Measurements from ENCODE around the gene MAP1A.

MAP1A gene

DNA sequence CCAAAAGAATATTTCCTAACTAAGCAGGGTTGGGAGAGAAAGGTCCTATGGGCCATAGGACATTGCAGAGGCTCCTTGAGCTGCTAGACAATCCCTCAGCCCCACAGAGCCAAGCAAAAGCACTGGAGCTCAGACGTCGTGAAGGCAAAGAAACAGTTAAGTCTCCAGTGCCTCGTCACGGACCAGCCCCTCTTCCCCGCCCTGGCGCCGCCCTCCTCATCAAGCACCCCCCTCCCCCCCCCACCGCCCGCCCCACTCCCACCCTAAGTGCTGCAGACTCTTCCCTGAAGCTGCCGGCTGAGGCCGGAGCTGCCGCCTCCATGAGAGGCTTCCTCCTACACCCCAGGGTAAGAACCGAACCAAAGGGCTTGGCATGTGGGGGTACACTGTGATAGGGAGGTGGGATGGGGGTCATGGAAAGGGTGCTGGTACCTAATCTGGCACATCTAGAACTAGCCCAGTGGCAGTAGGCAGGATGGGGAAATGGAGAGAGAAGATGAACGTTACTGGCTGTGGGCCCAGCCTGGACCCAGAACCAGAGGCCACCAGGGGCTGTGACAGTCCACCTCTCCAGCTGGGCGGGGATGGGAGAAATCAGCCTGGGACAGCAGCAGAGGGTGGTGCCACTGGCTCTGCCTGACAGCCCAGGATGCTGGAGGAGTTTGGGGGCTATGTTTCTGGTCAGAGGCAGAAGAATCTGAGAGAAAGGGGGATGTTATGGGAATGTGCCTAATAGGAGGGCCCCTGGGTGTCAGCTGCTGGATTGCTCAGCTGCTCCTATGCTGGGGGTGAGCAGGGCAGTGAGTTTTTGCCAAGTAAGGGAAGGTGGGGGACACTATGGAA lies at the start of gene MAP1A:
Gene MAP1A, plus strand, starts transcription at position 255 of the 843 bp plus-strand sequence. CDS start 3,866 bp downstream, outside the sequence.
- no peak for DNase-seq (ENCODE audit: insufficient read length, low spot score)
- FAIRE-seq = no peak

DNA sequence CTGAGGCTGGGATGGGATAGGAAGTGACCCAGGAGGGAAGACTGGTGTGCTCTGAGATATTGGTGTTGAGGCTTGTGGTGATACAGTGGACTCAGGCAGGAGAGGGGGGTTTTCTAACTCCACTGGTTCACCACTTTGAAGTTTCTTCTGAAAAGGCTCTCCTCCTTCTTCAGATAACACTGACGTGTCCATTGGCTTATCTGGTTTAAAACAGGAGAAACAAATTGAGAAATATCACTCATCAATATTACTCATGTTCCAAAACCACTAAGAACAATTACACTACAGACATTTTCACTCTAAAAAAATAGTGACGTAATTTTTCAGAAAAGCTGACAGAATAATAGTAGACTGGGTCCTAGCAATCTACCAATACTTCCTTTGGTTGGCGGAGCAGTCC lies 47.5 kb upstream of the MAP1A start:
- FAIRE-seq = no peak
- no peak for DNase-seq (ENCODE audit: insufficient read length, low spot score)

DNA sequence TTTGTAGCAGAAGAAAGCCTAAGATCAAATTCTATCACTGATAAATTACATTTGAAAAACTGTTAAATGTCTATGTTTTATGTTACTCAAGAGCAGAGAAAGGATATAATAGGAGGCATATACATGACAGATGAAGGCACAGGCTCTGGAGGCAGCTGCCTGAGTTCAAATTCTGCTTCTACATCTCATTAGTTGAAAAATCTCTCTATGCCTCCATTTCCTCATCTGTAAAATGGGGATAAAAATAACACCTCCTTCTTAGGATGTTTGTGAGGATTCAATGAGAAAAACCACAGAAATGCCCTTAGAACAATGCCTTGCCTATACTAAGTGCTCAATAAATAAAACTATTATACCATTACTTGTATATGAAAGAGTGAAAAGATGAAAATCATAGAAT lies 45.4 kb upstream of the MAP1A start:
- no peak for FAIRE-seq

DNA sequence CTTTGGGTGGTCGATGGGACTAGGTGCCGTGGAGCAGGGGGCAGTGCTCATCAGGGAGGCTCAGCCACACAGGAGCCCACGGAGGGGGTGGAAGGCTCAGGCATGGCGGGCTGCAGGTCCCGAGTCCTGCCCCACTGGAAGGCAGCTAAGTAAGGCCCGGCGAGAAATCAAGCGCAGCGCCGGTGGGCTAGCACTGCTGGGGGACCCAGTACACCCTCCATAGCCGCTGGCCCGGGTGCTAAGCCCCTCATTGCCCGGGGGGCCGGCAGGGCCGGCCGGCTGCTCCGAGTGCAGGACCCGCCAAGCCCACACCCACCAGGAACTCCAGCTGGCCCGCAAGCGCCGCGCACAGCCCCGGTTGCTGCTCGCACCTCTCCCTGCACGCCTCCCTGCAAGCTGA lies 43.5 kb upstream of the MAP1A start:
- no peak for FAIRE-seq

More for the DNA sequence above, 45.4 kb upstream of the MAP1A start:
- no peak for DNase-seq (ENCODE audit: insufficient read length, low spot score)

DNA sequence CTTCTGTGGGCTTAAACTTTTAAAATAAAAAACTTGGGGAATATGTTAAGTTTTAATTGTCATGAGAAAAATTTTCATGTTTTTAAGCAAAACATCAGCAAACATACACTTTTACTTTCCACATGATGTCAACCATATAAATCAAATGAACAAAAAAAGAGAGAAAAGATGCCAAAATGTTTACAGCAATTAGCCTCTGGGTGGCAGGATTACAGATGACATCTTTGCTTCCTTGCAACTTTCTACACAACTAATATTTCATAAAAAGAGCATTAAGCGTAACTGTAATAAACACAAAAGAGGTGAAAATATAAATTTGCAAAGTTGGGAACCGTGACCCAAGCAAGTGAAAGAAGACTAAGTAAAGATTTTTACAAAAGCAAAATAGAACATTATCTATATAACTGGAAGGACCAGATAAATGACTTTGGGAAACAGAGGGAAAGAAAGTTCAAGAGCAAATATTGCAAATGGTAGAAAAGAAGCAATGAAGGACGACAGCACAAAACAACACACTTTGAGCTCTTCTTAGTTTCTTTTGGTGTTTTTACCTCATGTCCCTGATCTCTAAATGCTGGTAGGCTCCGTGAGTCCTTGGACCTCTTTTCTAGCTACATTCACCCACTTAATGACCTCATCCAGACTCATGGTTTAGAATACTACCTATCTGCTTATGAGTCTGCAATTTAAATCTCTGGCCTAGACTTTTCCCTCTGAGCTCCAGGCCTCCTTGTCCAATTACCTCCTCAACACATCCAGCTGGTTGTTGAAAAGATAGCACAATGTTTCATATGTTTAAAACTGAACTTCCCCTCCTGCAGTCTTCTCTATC lies 33.9 kb upstream of the MAP1A start:
- DNase-seq (ENCODE audit: insufficient read length, low spot score) (no peak), FAIRE-seq (no peak)

More for the DNA sequence above, 43.5 kb upstream of the MAP1A start:
- DNase-seq (ENCODE audit: insufficient read length, low spot score) = no peak

DNA sequence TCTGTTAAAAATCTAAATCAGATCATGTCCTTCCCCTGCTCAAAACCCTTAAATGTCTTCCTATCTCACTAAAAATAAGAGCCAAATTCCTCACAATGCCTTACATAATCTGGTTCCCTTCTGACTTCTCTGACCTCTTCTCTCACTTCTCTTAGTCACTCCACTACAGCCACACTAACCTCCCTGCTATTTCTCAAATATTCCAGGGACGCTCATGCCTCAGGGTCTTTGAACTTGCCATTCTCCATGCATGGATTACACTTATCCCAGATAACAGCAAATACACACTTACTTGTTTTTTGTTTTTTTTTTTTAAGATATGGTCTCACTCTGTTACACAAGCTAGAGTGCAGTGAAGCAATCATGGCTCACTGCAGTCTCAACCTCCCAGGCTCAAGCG lies 33.0 kb upstream of the MAP1A start:
- DNase-seq (ENCODE audit: insufficient read length, low spot score) (no peak), FAIRE-seq (no peak)

DNA sequence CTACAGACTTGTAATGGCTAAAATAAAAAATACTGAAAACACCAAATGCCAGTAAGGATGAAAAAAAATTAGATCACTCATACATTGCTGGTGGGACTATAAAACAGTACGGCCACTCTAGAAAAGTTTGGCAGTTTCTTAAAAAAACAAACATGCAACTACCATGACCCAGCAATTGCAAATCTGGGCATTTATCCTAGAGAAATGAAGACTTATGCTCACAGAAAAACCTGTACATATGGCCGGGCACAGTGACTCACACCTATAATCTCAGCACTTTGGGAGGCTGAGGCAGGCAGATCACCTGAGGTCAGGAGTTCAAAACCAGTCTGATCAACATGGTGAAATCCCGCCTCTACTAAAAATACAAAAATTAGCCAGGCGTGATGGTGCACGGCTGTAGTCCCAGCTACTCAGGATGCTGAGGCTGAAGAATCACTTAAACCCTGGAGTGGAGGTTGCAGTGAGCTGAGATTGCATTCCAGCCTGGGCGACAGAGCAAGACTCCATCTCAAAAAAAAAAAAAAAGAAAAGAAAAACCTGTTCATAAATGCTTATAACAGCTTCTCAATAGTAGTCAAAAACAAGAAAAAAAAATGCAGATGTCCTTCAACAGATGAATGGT lies 30.0 kb upstream of the MAP1A start:
- no peak for DNase-seq (ENCODE audit: insufficient read length, low spot score)
- no peak for FAIRE-seq

DNA sequence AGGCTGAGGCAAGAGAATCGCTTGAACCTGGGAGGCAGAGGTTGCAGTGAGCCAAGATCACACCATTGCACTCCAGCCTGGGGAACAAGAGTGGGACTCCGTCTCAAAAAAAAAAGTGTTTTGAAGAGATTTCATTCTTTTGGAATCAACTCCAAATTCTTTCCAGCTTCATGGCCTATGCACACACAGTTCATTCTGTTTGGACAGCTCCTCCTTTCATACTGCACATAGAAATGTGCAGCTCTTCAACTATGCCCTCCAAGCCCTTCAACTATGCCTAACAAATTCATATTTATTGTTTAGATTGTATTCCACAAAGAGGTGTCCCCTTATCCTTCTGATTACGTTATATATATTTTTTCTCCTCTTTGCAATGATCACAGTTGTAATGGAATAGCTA lies 28.6 kb upstream of the MAP1A start:
- DNase-seq (ENCODE audit: insufficient read length, low spot score) = no peak
- no peak for FAIRE-seq

DNA sequence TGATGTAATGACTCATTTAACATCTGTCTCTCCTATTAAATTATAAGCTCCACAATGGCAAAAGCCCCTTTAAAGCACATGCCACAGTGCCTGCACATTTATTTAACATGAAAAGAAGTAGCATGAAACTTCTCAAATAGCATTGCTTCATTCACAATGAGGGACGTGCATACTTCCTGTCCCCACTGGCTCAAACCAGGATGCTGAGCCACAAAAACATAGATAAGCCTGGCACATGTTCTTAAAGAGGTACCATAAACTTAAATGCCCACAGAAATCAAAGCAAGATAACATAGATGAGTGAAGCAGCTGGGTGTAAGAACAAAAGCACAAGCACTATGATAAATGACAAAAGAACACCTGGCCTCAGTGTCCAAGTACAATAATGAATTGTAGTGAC lies 28.2 kb upstream of the MAP1A start:
- FAIRE-seq (no peak), DNase-seq (ENCODE audit: insufficient read length, low spot score) (no peak)

DNA sequence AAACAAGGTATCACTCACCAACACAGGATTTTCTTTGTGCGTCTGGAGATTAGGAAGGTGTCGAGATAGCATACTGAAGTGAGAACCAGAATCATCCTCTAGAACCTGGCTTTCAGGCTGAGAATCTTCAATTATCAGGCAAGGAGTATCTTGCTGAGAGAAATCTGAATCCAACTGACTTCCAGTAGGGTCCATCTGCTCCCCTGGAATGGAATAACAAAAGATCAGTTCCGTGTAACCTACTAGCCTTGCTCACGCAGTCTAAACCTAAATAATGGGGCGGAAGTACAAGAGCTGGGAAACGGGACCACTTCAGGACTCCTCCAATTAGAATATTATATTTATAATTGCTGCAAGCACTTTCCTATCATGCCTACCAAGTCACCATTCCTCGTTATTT lies 25.1 kb upstream of the MAP1A start:
- no peak for DNase-seq (ENCODE audit: insufficient read length, low spot score)
- FAIRE-seq = no peak

DNA sequence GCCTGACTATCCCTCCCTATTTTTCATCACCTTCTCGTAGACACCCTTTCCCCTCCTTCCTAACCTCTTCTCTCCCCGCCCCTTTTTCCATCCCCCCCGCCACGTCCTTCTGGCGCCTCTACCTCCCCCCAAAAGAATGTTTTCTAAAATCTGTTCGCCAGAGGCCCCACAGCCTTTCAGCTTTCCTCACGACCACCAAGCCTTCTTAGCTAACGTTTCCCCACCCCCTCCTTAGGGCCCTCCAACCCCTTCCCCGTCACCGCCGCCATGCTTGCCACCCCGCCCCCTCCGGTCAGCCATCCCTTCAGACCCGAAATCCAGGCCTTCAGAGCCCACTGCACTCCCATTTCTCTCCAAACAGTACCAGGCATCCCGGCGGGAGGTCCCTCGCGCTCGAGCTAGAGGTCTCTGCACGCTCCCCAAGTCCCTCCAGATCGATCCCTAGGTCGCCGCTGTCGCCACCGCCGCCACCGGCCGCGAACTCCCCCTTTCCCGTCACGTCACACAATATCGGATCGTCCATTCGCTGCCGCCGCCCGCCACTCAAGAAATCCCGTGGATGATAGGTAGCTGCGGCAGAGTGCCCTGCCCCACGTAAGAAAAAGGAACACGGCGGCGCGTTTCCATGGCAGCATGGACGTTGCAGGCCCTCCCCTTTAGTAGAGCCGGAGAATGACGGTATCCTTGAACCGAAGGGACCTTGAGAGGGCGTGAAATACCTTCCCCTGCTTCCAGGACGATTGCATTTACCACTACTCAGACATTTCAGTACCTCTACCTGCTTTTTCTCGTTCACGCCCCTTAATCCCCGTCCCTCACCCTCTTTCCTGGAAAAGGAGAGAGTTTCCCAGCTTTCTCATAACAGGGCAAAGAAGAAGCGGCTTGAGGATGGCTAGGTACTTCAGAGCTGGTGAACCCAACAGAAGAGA lies 24.5 kb upstream of the MAP1A start, which contains the start of gene TP53BP1:
Gene TP53BP1, minus strand, starts transcription at position 484 of the 929 bp plus-strand sequence. Its CDS starts 113 bp downstream, at position 371.
- DNase-seq (ENCODE audit: insufficient read length, low spot score) (peak; percentile 86), FAIRE-seq (peak; percentile 96)

DNA sequence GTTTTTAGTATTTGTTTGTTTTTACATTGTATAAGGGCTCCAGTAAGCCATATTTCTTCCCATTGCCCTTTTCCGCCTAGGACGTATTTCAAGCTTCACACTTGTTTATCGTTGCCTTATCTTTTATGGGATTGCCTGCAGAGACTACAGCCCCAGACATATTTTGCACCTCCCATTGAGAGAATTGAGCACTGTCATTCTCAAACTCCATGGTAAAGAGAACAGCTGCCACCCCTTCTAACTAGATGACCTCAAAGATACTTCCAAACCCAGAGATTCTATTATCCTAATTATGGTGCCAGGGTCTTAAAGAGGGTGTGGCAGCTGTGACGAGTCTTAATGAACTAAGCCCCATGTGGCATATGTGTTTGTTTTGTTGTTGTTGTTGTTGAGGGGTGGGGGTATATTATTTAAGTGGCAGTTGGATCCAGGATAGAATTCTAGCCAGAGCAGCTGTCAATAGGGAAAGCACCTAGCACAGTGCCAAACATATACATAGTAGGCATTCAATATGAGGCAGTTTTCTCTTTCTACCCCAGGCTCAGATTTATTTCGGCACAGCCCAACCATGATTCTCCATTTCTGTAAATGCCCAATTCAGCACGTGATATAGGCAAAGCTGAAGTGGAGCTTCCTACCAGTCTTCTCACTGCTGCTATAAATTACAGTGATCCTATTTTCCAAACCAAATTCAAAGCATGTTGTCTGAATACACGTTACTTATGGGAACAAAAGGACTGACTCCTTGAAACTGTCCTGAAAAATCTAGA lies 23.5 kb upstream of the MAP1A start:
- FAIRE-seq = no peak
- DNase-seq (ENCODE audit: insufficient read length, low spot score) = no peak

DNA sequence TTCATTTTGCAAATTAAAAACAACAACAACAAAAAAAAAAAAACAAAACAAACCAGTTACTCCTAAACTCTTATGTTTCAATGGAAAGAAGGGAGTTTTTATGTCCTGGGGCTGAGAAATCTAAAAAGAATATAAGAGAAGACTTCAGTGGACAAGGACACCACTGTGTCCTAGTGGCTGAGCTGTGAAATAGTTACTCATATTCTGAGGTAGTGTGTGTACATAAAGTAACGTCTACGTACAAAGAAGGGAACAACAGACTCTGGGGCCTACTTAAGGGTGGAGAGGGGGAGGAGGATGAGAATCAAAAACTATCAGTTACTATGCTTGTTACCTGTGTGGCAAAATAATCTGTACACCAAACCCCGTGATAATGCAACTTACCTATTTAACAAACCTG lies 18.4 kb upstream of the MAP1A start:
- FAIRE-seq = no peak
- DNase-seq (ENCODE audit: insufficient read length, low spot score) = no peak

DNA sequence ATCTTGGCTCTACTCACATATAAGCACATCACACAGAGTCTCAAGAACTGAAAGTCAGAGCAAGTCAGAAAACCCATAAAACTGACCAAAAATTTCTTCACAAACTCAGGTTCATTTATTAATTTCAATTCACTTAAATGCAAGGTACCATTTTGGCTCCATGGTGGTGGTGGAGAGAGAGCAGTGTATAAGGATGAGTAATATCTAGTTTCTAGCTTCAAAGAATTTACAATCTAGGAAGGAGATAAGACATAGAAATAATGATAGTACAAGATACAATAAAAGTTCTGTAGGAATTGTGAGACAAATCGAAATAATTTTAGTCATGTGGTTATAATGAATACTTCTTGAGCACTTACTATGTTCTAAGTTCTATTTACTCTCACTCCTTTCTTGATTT lies 17.8 kb upstream of the MAP1A start:
- FAIRE-seq (no peak), DNase-seq (ENCODE audit: insufficient read length, low spot score) (no peak)

DNA sequence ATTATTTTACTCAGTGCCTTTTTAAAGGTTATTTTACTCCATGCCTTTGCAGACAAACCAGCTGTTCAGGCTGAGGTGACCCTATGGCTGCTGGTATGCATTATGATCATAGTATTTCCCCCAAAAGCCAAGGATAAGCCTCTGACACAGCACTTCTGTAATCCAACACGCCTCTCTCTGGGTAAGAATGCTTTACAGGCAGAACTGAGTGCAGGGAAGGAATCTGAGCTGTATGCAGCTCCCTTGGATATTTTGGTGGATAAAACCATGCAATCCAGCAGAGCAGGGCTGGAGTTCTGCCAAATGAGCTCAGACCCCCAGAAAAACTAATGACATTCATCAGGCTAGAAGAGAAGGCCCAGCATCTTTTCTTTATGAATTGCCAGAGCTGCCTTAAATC lies 11.7 kb upstream of the MAP1A start:
- no peak for FAIRE-seq
- no peak for DNase-seq (ENCODE audit: insufficient read length, low spot score)

DNA sequence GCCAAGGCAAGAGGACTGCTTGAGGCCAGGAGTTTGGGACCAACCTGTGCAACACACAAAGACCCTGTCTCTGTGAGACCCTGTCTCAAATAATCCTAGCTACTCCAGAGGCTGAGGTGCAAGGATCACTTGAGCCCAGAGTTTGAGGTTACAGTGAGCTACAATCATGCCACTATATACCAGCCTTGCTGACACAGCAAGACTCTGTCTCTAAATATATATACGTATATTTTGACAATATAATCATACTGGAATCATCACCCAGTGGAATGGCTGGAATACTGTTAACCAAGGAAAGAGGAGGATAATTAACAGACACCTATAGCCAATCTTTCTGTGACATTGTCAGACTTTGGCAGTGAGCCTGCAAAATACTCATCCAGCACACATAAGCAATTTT lies 9.0 kb upstream of the MAP1A start:
- DNase-seq (ENCODE audit: insufficient read length, low spot score) (no peak), FAIRE-seq (no peak)

DNA sequence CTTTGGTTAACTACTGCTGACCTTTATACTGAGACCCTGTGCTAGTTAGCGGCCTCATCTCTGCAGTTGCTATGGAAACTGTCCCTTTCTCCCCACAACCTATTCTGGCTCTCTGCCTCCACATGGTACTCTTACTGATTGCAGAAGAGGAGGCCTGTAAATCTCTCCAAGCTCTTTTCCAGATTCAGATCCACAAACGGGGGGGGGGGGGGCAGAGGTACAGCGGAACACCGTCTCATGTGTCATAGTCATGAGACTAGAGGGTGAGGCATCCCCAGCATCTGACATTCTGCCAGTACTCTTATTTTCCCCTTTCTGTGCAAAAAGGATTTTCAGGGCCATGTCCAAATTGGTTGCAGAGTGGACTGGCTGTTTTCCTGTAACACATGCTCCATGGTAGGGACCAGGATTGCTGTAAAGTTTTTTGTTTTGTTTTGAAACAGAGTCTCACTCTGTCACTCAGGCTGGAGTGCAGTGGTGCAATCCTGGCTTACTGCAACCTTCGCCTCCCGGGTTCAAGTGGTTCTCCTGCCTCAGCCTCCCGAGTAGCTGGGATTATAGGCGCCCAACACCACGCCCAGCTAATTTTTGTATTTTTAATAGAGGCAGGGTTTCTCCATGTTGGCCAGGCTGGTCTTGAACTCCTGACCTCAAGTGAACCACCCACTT lies 8.3 kb upstream of the MAP1A start:
- DNase-seq (ENCODE audit: insufficient read length, low spot score) (no peak), FAIRE-seq (no peak)

DNA sequence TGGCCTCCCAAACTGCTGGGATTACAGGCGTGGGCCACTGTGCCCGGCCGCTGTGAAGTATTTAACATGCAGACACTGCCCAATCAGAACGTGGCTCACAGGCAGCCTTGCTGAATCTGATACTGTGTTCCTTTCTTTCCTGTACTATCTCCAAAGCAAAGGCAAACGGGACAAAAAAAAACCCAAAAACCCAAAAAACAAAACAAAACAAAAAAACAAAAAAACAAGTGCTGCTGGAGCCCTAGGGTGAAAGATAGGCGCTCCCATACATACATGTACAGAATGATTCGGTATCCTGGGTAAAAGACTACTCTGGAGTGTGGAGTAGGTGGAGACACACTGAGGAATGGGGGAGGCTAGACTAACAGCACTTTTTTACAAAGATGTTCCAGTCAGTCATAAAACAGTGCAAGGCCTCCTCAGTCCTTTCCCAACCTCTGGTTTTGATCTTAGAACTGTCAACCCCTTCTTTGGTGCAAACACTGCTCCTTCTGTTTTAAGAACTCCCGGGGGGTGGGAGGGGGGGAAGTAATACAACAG lies 7.7 kb upstream of the MAP1A start:
- DNase-seq (ENCODE audit: insufficient read length, low spot score) (no peak), FAIRE-seq (peak; percentile 23)
